Gastrocnemius medialis (tissue), 4 donors: ENCODE results near the gene GCN1. TPM values are rescaled to one million over a fixed set of nuclear protein-coding genes. Genes with fewer than 3 reads are reported as not detected.

Experiments used
- ATAC-seq, 2 donors: fragments of 150-250 bp; one replicate each; pipeline ENCODE4 v1.9.1; 2016
- DNase-seq, 2 donors: peaks; one replicate each; pipeline ENCODE4 v3.0.0-alpha.2; 2019
- H3K27ac ChIP-seq, 4 donors: fragments of 200-600 bp; sonication (generic); 1 replicate in 1 of 4; 2 replicates in 3 of 4; pipeline ENCODE4 v1.5.1; 2016 to 2018; ENCODE audit warnings: mild to moderate bottlenecking in 2 of 4, moderate library complexity in 1 of 4
- H3K27me3 ChIP-seq, 3 donors: fragments of 200-600 bp; sonication (generic) in 2 of 3; 1 replicate in 1 of 3; 2 replicates in 2 of 3; pipeline versions ENCODE4 v1.5.1 to v1.6.0; 2016 to 2019; ENCODE audit warnings: mild to moderate bottlenecking in 1 of 3, moderate library complexity in 1 of 3
- H3K36me3 ChIP-seq, 2 donors: fragments of 200-600 bp; sonication (generic) in 1 of 2; one replicate each; pipeline ENCODE4 v1.5.1; 2017 to 2018
- H3K4me1 ChIP-seq, 2 donors: fragments of 200-600 bp; sonication (generic) in 1 of 2; one replicate each; pipeline ENCODE4 v1.5.1; 2016 to 2017; ENCODE audit warnings: mild to moderate bottlenecking in 2 of 2
- H3K4me3 ChIP-seq, 4 donors: fragments of 200-600 bp; sonication (generic) in 3 of 4; 1 replicate in 1 of 4; 2 replicates in 3 of 4; pipeline ENCODE4 v1.5.1; 2016 to 2019; ENCODE audit warnings: mild to moderate bottlenecking in 2 of 4
- H3K9me3 ChIP-seq, 3 donors: fragments of 200-600 bp; sonication (generic) in 2 of 3; 1 replicate in 1 of 3; 2 replicates in 2 of 3; pipeline ENCODE4 v1.5.1; 2016 to 2019
- CTCF ChIP-seq, 5 experiments: fragments of 450-650 bp in 3 of 5; fragments of 200-600 bp in 2 of 5; sonication (generic) in 2 of 5; IDR thresholded peaks in 4 of 5; conservative IDR thresholded peaks in 1 of 5; 1 replicate in 4 of 5; 2 replicates in 1 of 5; pipeline ENCODE4 v1.5.1; 2016 to 2019; ENCODE audit warnings: antibody characterized with exemption in 5 of 5, mild to moderate bottlenecking in 3 of 5, moderate library complexity in 3 of 5
- POLR2A ChIP-seq, 2 donors: fragments of 450-650 bp; IDR thresholded peaks; one replicate each; pipeline ENCODE4 v1.6.1; 2017; ENCODE audit warnings: antibody characterized with exemption in 2 of 2, mild to moderate bottlenecking in 2 of 2, moderate library complexity in 2 of 2
- in situ Hi-C, 4 donors: fragments of 200-750 bp; cut with MboI; loops; one replicate each; pipeline versions ENCODE4 v1.15.0 to v1.8.0; 2017; ENCODE audit warnings: low sequenced_read_pairs in 4 of 4
- intact Hi-C: fragments of 100-400 bp; cut with DNase I; formaldehyde crosslinking; loops from one replicate; pipeline ENCODE4 v1.15.1; 2023; ENCODE audit warnings: low total_unique reads
- microRNA-seq, 2 donors: library from miRNA; unstranded; fragments of <30 nt; microRNA quantifications; one replicate each; pipeline ENCODE4, GENCODE V29; 2016; ENCODE audit warnings: borderline replicate concordance in 2 of 2
- total RNA-seq, 4 donors: library from RNA; depleted of rRNA; stranded (reverse); fragments of >200 nt; gene quantifications; one replicate each; pipeline versions ENCODE4 v1.1.0 to v1.2.3, GENCODE V29; 2016

GCN1 gene
- total RNA-seq, 4 donors from 2014 or later = 58.2 to 99.7 (median 87.4) TPM

DNA sequence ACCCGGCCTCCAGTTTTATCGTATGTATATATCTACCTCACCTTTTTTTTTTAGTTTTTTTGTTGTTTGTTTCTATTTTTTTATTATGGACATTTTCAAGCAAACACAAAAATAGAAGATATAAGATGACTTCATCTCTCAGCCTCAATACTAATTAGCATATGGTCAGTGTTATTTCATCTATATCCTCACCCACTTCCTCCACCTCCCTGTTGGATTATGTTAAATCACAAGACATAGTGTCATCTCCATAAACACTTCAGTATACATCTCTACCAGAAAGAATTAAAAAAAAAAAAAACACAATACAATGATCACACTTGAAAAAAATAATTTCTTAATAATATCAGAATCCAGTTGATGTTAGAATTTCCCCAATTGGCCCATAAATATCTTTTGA, 112.9 kb downstream of the GCN1 start:
- no peak for ATAC-seq
- Histone ChIP-seq H3K27me3 (no peaks in the 10 kb centered on the region), H3K9me3 (no peaks in the 10 kb centered on the region), H3K4me1 (peaks cover 6 to 7% of the 10 kb centered on the region in 2 donors), H3K36me3 (no peaks in the 10 kb centered on the region), H3K27ac (no peak overlapping the region), H3K4me3 (no peak overlapping the region)
- intact Hi-C loops (no loop called here), in situ Hi-C loops (no loop called here)
- no peak for DNase-seq
- no peak for TF ChIP-seq CTCF (IDR thresholded peaks at IDR 0.05 in 4 of 5, conservative IDR thresholded peaks at IDR 0.05 in 1 of 5)
- no peak for TF ChIP-seq POLR2A (IDR thresholded peaks at IDR 0.05)

DNA sequence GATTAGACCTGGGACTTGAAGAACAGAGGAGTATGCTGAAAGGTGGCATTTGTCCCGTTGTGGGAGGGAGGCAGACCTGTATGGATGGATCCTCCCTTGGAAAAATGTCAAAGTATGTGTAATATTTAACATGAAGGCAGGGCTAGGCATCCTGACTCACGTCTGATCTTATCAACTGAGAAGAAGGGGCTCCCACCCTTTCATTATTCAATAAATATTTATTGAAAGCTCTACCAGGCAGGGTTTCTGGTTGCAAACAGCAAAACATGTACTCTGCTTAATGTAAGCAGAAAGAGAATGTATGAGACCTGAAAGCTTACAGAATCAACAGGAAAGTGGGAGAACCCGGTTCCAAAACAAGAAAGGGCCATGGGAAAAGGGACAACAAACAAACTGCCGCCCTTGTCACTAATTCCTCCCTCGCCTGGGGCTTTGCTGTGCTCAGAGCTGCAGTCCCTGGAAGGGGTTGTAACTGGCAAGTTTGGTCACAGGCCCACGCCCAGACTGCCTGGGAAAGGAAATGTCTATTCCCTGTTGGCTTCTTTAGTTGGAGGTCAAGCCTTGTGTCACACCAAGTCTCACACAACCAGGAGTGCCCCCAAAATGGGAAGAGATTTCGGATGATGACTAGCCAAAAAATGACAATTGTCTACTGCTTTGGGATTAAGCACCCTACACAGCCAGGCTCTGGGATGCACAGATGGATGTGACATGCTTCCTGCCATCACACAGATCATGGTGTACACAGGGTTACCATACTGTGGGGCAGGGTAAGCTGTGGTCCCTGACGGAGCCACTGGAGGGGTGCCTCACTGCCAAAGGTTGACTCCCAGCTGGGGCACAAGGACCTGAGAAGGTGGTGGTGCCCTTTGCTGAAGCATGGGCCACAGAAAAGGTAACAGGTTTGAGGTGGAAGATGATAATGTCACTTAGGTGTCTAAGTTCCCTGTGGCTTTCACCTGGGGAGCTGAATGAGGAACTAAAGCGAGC, 114.8 kb downstream of the GCN1 start:
- no peaks in the 10 kb centered on the region for H3K36me3 ChIP-seq
- in situ Hi-C loops (no loop called here), intact Hi-C loops (no loop called here)

GRCh38 chr12:120078868-120079267, 115.6 kb downstream of the GCN1 start:
- no peak for DNase-seq
- Histone ChIP-seq H3K4me1 (no peaks in the 10 kb centered on the region), H3K27ac (no peak overlapping the region), H3K36me3 (no peaks in the 10 kb centered on the region), H3K9me3 (no peaks in the 10 kb centered on the region), H3K27me3 (no peaks in the 10 kb centered on the region), H3K4me3 (no peak overlapping the region)
- intact Hi-C loops = no loop called here
- TF ChIP-seq CTCF (IDR thresholded peaks at IDR 0.05 in 4 of 5, conservative IDR thresholded peaks at IDR 0.05 in 1 of 5) = no peak
- no peak for TF ChIP-seq POLR2A (IDR thresholded peaks at IDR 0.05)
- in situ Hi-C loops = no loop called here
- no peak for ATAC-seq

More for the DNA sequence above, 114.8 kb downstream of the GCN1 start:
- H3K4me3 ChIP-seq = no peak overlapping the region
- no peak overlapping the region for H3K27ac ChIP-seq
- no peaks in the 10 kb centered on the region for H3K9me3 ChIP-seq
- TF ChIP-seq CTCF (IDR thresholded peaks at IDR 0.05 in 4 of 5, conservative IDR thresholded peaks at IDR 0.05 in 1 of 5) (no peak), POLR2A (IDR thresholded peaks at IDR 0.05) (no peak)
- ATAC-seq (no peak), DNase-seq (no peak)
- no peaks in the 10 kb centered on the region for H3K4me1 ChIP-seq
- H3K27me3 ChIP-seq = no peaks in the 10 kb centered on the region

- H3K9me3 ChIP-seq = no peaks in the 10 kb centered on the region
- no peak overlapping the region for H3K4me3 ChIP-seq
- ATAC-seq (no peak), DNase-seq (no peak)
- no peaks in the 10 kb centered on the region for H3K27me3 ChIP-seq
- in situ Hi-C loops (no loop called here), intact Hi-C loops (no loop called here)
- TF ChIP-seq POLR2A (IDR thresholded peaks at IDR 0.05) (no peak), CTCF (IDR thresholded peaks at IDR 0.05 in 4 of 5, conservative IDR thresholded peaks at IDR 0.05 in 1 of 5) (no peak)
- H3K36me3 ChIP-seq = no peaks in the 10 kb centered on the region
- H3K27ac ChIP-seq = no peak overlapping the region
- no peaks in the 10 kb centered on the region for H3K4me1 ChIP-seq
Observed at GRCh38 chr12:120077260-120077659, 117.3 kb downstream of the GCN1 start.

Small RNA genes lying within 50 kb of the gene (microRNA-seq; reads per million reads assigned to microRNA genes)
- gene MIR4498 = 0 reads per million in 2 donors

Other genes with a start within 250 kb of the GCN1 start
- 1 to 10 TPM in 1 of 4 donors, under 1 TPM in 1, not detected in 2; 0.93 to 1.4 TPM for gene BICDL1, start 205.5 kb downstream of the GCN1 start, total RNA-seq
- gene RAB35, start 78.0 kb downstream of the GCN1 start, total RNA-seq = 10 to 100 TPM; 12.3 to 30.7 (median 16.9) TPM
- gene RPLP0, start 6.4 kb upstream of the GCN1 start, total RNA-seq = 1,000 to 10,000 TPM; 2,008 to 3,982 (median 3,189) TPM
- gene PXN, start 71.0 kb upstream of the GCN1 start, total RNA-seq = 100 to 1,000 TPM in 1 of 4 donors, 10 to 100 TPM in 3; 48.8 to 102 (median 77.9) TPM
- under 1 TPM in 2 of 4 donors, not detected in 2; under 0.01 TPM for gene RNU4-2, start 97.2 kb upstream of the GCN1 start, total RNA-seq
- gene RNU4-1, start 98.5 kb upstream of the GCN1 start, total RNA-seq = under 1 TPM in 1 of 4 donors, not detected in 3; under 0.01 TPM
- gene SIRT4, start 107.6 kb upstream of the GCN1 start, total RNA-seq = 10 to 100 TPM in 1 of 4 donors, 1 to 10 TPM in 3; 2.5 to 13.2 (median 6.7) TPM
- gene PLA2G1B, start 133.1 kb upstream of the GCN1 start, total RNA-seq = not detected
- gene MSI1, start 174.4 kb upstream of the GCN1 start, total RNA-seq = under 1 TPM in 1 of 4 donors, not detected in 3; 0.16 TPM
- 10 to 100 TPM; 46.9 to 90.8 (median 74.3) TPM for gene COX6A1, start 243.4 kb upstream of the GCN1 start, total RNA-seq